ENCODE data around the gene GPX5.
A peak's percentile ranks its signal among the peaks of the same experiment; 100 is the strongest.

The GPX5 gene

DNA sequence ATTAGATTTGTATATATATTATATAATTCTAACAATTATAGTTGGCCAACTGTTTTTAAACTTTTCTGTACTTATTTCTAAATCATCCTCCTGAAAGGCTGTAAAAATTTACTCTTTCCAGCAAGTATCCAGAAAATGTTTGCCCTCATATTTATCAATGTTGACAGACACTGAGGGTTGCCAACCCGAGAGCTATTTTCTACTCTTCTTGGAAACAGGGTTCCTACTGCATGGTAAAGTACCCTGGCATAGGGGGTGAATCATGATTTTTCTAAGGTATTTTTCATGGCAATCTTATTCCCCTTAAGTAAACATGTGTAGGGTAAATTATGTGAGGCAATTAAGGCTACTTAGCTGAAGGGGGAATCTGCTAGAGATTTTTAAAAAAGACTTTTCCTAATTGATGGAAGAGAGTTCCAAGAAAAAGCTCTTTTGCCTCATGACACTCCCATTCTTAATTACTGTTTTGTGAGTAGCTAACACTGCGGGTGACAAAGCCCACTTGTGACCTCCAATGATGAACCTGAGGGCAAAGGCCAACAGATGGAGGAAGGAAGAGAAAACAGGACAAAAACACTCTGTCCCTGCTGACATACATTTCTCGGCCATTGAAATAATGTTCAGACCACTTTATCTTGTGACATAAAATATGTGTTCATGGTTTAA is 37.9 kb downstream of the GPX5 start:
- DNase-seq: no peak

DNA sequence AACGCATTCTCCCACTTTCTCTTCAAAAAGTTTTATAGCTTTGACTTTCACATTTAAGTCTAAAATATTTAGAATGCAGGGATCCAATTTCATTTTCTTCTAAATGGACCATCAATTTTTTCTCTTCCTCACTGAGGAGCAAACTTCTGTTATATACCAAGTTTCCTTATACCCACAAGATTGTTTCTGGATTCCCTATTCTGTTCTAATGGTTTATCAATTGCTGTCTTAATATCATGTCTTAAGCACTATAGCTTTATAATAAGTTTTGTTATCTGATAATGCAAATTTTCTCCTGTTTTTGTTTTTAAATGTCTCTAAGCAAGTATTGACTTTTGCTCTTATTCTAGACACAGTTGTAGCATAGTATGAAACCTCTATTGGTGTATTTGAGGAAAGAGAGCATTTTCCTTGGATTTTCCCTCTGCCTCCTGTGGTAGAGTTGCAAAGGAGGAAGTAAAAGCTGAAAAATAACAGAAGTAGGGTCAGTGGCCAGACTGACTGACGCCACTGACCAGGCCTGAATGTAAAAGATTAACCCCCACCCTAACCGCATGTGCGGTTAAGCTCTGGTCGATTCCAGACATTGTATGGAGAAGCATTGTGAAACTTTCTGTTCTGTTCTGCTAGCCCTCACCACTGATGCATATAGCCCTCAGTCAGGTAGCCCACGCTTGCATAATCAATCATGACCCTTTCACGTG is 40.3 kb downstream of the GPX5 start:
- DNase-seq: no peak

DNA sequence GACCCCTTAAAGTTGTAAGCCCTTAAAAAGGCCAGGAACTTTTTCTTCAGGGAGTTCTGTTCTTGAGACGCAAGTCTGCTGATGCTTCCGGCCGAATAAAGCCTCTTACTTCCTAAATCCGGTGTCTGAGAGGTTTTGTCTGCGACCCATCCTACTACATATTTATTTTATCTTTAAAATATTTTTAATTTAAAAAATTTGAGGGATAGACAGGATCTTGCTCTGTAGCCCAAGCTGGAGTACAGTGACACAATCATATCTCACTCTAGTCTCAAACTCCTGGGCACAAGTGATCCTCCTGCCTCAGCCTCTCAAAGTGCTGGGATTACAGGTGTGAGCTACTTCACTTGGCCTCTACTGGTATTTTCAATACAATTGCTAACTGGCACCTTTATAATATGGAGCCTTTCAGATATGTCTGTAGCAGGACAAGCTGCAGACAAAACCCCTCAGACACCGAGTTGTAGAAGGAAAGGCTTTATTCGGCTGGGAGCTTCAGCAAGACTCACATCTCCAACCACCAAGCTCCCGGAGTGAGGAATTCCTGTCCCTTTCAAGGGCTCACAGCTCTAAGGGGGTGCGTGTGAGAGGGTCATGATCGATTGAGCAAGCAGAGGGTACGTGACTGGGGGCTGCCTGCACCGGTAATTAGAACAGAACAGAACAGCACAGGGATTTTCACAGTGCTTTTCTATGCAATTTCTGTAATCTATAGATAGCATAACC is 41.0 kb downstream of the GPX5 start:
- no peak for DNase-seq

DNA sequence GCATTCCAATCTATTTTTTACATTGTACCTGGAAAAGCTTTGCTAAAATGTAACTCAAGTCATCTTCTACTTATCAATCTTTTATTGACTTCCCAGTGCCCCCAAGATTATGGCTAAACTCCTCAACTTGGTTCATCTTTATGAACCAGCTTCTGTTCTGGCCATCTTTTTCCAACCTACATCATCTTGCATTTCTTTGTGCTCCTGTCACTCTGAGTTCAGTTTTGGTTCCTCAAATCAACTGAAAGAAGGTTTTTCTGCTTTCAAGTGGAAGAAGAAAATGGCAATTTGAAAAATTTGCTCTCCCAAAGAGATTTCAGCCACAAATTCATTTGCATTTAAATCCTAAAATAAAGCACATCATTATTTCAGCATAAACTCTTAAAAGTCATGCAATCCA is 41.8 kb downstream of the GPX5 start:
- DNase-seq: no peak

DNA sequence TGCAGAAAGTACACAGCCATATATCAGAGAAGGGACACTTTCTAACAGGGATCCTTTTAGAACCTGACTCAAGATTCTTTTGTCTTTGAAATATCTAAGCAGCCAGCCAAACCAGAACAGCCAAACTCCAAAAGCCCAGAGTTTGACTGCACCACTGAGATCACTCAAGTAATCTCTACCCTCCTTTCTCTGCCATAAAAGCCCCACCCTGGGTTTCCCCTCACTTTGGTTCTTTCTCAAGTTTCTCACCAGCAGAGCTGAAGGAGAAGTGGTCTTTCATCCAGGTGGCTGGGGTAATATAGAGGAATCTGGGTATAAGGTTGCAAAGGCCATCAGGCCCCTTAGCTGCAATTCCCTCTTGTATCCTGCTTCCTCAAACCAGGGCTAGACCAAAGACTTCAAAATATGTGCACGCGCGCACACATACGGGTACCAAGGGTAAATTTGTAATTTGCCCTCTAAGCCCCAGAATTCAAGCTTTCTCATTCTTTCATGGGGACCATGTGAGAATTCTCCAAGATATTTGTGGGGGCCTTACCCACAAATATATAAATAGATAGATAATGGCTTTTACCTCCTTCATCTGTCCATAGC is 42.9 kb downstream of the GPX5 start:
- DNase-seq: no peak

DNA sequence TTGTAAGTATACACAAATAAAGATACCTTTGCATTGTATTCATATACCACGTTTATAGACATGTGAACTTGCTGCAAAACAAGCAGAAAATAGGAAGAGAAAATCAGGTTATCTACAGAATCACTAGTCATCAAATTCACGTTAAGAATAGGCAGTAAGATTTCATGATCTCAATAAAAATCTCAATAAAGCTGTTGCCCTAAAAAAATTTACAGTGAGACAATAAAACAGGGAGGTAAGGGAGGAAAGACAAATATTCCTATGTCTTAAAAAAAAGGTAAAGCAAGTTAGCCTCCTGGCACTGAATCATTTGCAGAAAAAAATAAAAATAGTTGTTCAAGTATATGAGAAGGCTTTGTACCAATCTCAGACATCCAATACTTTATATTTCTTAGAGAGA is 44.1 kb downstream of the GPX5 start:
- DNase-seq: no peak

DNA sequence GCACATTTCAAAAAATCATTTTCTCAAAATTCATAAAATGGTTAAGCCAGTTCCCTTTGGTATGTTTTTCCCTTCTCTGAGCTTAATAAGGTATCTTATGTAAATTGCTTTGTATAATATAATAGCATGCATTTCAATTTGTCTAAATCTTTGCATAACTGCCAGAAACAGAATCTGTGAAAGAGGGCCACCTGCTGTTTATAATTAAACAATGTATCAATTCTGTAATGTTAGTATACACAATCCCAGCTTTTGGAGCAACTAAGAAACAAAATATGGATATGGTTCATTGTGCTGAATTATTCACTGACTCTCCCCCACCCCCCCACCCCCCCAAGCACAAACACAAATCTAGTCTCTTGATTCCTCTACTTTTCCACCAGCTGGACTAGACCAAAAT is 54.8 kb downstream of the GPX5 start:
- DNase-seq: peak; percentile 54

DNA sequence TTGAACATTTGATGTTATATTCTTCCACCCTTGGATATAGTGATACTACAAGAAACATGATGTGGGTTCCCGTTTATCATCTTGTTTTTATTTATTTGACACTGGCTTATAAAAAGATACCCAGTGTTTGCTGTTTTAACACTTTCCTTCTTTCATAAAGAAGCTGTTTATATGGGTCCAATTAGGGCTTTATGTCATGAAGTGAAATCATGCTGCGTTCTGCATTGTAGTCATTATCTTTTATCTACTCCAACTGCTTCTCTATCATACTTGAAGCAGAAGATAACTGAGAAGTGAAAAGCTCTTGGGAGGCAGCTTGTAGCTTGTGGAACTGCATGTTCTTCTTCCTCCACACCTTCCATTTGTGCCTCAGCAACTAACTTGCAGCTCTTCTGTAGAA is 57.8 kb downstream of the GPX5 start:
- no peak for DNase-seq
